ENCODE measurements around the gene PDLIM7.

PDLIM7 gene

DNA sequence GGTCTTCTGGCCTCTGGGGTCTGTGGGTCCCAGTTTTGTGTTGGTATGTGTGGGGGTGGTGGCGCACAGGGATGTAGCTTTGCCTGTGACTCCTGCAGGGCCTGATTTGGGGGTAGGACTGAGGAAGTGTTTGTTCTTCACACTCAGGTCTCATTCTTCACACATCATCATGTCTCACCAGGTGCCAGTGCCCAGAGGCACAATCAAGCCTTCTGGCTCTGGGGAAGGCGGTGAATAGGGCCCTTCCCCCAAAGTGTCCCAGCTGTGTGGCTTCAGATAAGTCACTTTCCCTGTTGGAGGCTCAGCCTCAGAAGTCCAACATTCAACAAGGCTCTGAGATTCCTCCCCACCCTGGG lies 29.1 kb downstream of the PDLIM7 start:
- Histone ChIP-seq H3K27ac (ENCODE audit: low read depth in 2 of 2, low read length in 2 of 2) (no peak overlapping the region), H3K27me3 (ENCODE audit: control insufficient read depth in 2 of 2, insufficient read depth in 2 of 2, low read length in 2 of 2) (peaks cover 0 to 3% of the 10 kb centered on the region in 2 donors), H3K9ac (ENCODE audit: low read depth in 1 of 2, low read length in 2 of 2) (no peak overlapping the region), H3K4me3 (ENCODE audit: low read length in 2 of 2) (no peak overlapping the region), H3K36me3 (ENCODE audit: control insufficient read depth in 2 of 2, insufficient read depth in 2 of 2, low read length in 2 of 2) (peaks cover 0 to 4% of the 10 kb centered on the region in 2 donors), H3K4me1 (ENCODE audit: control insufficient read depth in 2 of 2, insufficient read depth in 2 of 2, low read length in 2 of 2) (peaks cover 8 to 12% of the 10 kb centered on the region in 2 donors), H3K9me3 (ENCODE audit: control insufficient read depth in 2 of 2, low read length in 2 of 2) (no peaks in the 10 kb centered on the region)

DNA sequence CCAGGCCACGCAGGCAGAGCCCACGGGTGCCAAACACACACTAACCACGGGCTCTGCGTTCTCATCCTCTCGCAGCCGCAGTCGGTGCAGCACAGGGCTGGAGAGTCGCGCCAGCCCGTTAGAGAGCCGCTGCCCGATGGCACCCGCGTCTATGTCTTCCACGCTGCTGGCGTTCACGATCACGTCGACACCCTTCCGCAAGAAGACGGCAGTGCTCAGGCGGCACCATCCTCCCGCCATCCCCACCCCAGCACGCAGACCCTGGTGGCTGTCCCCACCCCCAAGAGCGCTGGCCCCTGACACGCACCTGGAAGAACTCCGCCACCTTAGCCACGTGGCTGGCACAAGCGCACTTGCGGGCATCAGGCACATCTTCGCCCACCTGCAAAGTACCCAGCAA lies 30.0 kb downstream of the PDLIM7 start:
- peaks cover 0 to 3% of the 10 kb centered on the region in 2 donors for H3K27me3 ChIP-seq (ENCODE audit: control insufficient read depth in 2 of 2, insufficient read depth in 2 of 2, low read length in 2 of 2)
- peaks cover 0 to 4% of the 10 kb centered on the region in 2 donors for H3K36me3 ChIP-seq (ENCODE audit: control insufficient read depth in 2 of 2, insufficient read depth in 2 of 2, low read length in 2 of 2)
- H3K27ac ChIP-seq (ENCODE audit: low read depth in 2 of 2, low read length in 2 of 2): no peak overlapping the region
- H3K4me1 ChIP-seq (ENCODE audit: control insufficient read depth in 2 of 2, insufficient read depth in 2 of 2, low read length in 2 of 2): peaks cover 5 to 11% of the 10 kb centered on the region in 2 donors
- no peak overlapping the region for H3K4me3 ChIP-seq (ENCODE audit: low read length in 2 of 2)
- no peak overlapping the region for H3K9ac ChIP-seq (ENCODE audit: low read depth in 1 of 2, low read length in 2 of 2)
- no peaks in the 10 kb centered on the region for H3K9me3 ChIP-seq (ENCODE audit: control insufficient read depth in 2 of 2, low read length in 2 of 2)

GRCh38 chr5:177466861-177467260 lies 30.5 kb downstream of the PDLIM7 start:
- peaks cover 0 to 7% of the 10 kb centered on the region in 2 donors for H3K4me1 ChIP-seq (ENCODE audit: control insufficient read depth in 2 of 2, insufficient read depth in 2 of 2, low read length in 2 of 2)
- no peak overlapping the region for H3K27ac ChIP-seq (ENCODE audit: low read depth in 2 of 2, low read length in 2 of 2)
- H3K9me3 ChIP-seq (ENCODE audit: control insufficient read depth in 2 of 2, low read length in 2 of 2): no peaks in the 10 kb centered on the region
- no peak overlapping the region for H3K9ac ChIP-seq (ENCODE audit: low read depth in 1 of 2, low read length in 2 of 2)
- peaks cover 0 to under 1% of the 10 kb centered on the region in 2 donors for H3K27me3 ChIP-seq (ENCODE audit: control insufficient read depth in 2 of 2, insufficient read depth in 2 of 2, low read length in 2 of 2)
- H3K4me3 ChIP-seq (ENCODE audit: low read length in 2 of 2): no peak overlapping the region
- H3K36me3 ChIP-seq (ENCODE audit: control insufficient read depth in 2 of 2, insufficient read depth in 2 of 2, low read length in 2 of 2): peaks cover 0 to 4% of the 10 kb centered on the region in 2 donors

GRCh38 chr5:177465044-177465443 lies 32.4 kb downstream of the PDLIM7 start:
- Histone ChIP-seq H3K27ac (ENCODE audit: low read depth in 2 of 2, low read length in 2 of 2) (no peak overlapping the region), H3K9me3 (ENCODE audit: control insufficient read depth in 2 of 2, low read length in 2 of 2) (no peaks in the 10 kb centered on the region), H3K4me3 (ENCODE audit: low read length in 2 of 2) (no peak overlapping the region), H3K9ac (ENCODE audit: low read depth in 1 of 2, low read length in 2 of 2) (no peak overlapping the region), H3K27me3 (ENCODE audit: control insufficient read depth in 2 of 2, insufficient read depth in 2 of 2, low read length in 2 of 2) (no peaks in the 10 kb centered on the region), H3K4me1 (ENCODE audit: control insufficient read depth in 2 of 2, insufficient read depth in 2 of 2, low read length in 2 of 2) (no peaks in the 10 kb centered on the region), H3K36me3 (ENCODE audit: control insufficient read depth in 2 of 2, insufficient read depth in 2 of 2, low read length in 2 of 2) (peaks cover 0 to 4% of the 10 kb centered on the region in 2 donors)

GRCh38 chr5:177462021-177462670 lies 35.3 kb downstream of the PDLIM7 start:
- Histone ChIP-seq H3K36me3 (ENCODE audit: control insufficient read depth in 2 of 2, insufficient read depth in 2 of 2, low read length in 2 of 2) (peaks cover 0 to 4% of the 10 kb centered on the region in 2 donors), H3K9me3 (ENCODE audit: control insufficient read depth in 2 of 2, low read length in 2 of 2) (no peaks in the 10 kb centered on the region), H3K27me3 (ENCODE audit: control insufficient read depth in 2 of 2, insufficient read depth in 2 of 2, low read length in 2 of 2) (no peaks in the 10 kb centered on the region), H3K27ac (ENCODE audit: low read depth in 2 of 2, low read length in 2 of 2) (no peak overlapping the region), H3K4me3 (ENCODE audit: low read length in 2 of 2) (no peak overlapping the region), H3K4me1 (ENCODE audit: control insufficient read depth in 2 of 2, insufficient read depth in 2 of 2, low read length in 2 of 2) (no peaks in the 10 kb centered on the region), H3K9ac (ENCODE audit: low read depth in 1 of 2, low read length in 2 of 2) (no peak overlapping the region)

- Histone ChIP-seq H3K9me3 (ENCODE audit: control insufficient read depth in 2 of 2, low read length in 2 of 2) (no peaks in the 10 kb centered on the region), H3K9ac (ENCODE audit: low read depth in 1 of 2, low read length in 2 of 2) (no peak overlapping the region), H3K4me1 (ENCODE audit: control insufficient read depth in 2 of 2, insufficient read depth in 2 of 2, low read length in 2 of 2) (peaks cover 11 to 12% of the 10 kb centered on the region in 2 donors), H3K27me3 (ENCODE audit: control insufficient read depth in 2 of 2, insufficient read depth in 2 of 2, low read length in 2 of 2) (no peaks in the 10 kb centered on the region), H3K36me3 (ENCODE audit: control insufficient read depth in 2 of 2, insufficient read depth in 2 of 2, low read length in 2 of 2) (no peaks in the 10 kb centered on the region), H3K27ac (ENCODE audit: low read depth in 2 of 2, low read length in 2 of 2) (no peak overlapping the region), H3K4me3 (ENCODE audit: low read length in 2 of 2) (no peak overlapping the region)
Observed at GRCh38 chr5:177459819-177460628, 37.4 kb downstream of the PDLIM7 start.

DNA sequence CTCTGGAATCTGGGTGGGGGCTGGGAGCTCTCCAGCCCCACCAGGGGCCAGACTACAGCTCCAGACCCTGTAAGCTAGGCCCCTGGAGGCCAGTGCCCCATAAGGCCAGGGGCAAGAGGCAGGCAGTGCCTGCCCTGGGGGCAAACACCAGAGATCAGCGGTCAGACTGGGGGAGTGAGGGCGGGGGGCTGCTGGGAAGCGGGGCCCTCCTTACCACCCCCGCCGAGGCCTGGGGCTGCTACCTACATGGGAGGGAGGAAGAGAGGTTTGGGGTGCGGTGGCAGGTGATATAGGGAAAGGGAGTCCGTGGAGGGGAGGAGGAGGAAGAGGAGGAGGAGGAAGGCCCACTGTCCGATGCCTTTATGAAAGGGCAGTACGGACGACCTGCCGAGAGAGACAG lies 38.0 kb downstream of the PDLIM7 start:
- Histone ChIP-seq H3K27ac (ENCODE audit: low read depth in 2 of 2, low read length in 2 of 2) (no peak overlapping the region), H3K4me1 (ENCODE audit: control insufficient read depth in 2 of 2, insufficient read depth in 2 of 2, low read length in 2 of 2) (peaks cover 12 to 14% of the 10 kb centered on the region in 2 donors), H3K27me3 (ENCODE audit: control insufficient read depth in 2 of 2, insufficient read depth in 2 of 2, low read length in 2 of 2) (no peaks in the 10 kb centered on the region), H3K36me3 (ENCODE audit: control insufficient read depth in 2 of 2, insufficient read depth in 2 of 2, low read length in 2 of 2) (no peaks in the 10 kb centered on the region), H3K9me3 (ENCODE audit: control insufficient read depth in 2 of 2, low read length in 2 of 2) (no peaks in the 10 kb centered on the region), H3K4me3 (ENCODE audit: low read length in 2 of 2) (no peak overlapping the region), H3K9ac (ENCODE audit: low read depth in 1 of 2, low read length in 2 of 2) (no peak overlapping the region)

GRCh38 chr5:177458912-177459350 lies 38.5 kb downstream of the PDLIM7 start:
- Histone ChIP-seq H3K27me3 (ENCODE audit: control insufficient read depth in 2 of 2, insufficient read depth in 2 of 2, low read length in 2 of 2) (no peaks in the 10 kb centered on the region), H3K4me3 (ENCODE audit: low read length in 2 of 2) (no peak overlapping the region), H3K4me1 (ENCODE audit: control insufficient read depth in 2 of 2, insufficient read depth in 2 of 2, low read length in 2 of 2) (peaks cover 16 to 18% of the 10 kb centered on the region in 2 donors), H3K9ac (ENCODE audit: low read depth in 1 of 2, low read length in 2 of 2) (no peak overlapping the region), H3K27ac (ENCODE audit: low read depth in 2 of 2, low read length in 2 of 2) (no peak overlapping the region), H3K9me3 (ENCODE audit: control insufficient read depth in 2 of 2, low read length in 2 of 2) (no peaks in the 10 kb centered on the region), H3K36me3 (ENCODE audit: control insufficient read depth in 2 of 2, insufficient read depth in 2 of 2, low read length in 2 of 2) (no peaks in the 10 kb centered on the region)

GRCh38 chr5:177457852-177458681 lies 39.3 kb downstream of the PDLIM7 start:
- Histone ChIP-seq H3K4me1 (ENCODE audit: control insufficient read depth in 2 of 2, insufficient read depth in 2 of 2, low read length in 2 of 2) (peaks cover 19 to 23% of the 10 kb centered on the region in 2 donors), H3K27ac (ENCODE audit: low read depth in 2 of 2, low read length in 2 of 2) (no peak overlapping the region)

More at GRCh38 chr5:177457852-177458681, 39.3 kb downstream of the PDLIM7 start:
- no peaks in the 10 kb centered on the region for H3K9me3 ChIP-seq (ENCODE audit: control insufficient read depth in 2 of 2, low read length in 2 of 2)
- H3K36me3 ChIP-seq (ENCODE audit: control insufficient read depth in 2 of 2, insufficient read depth in 2 of 2, low read length in 2 of 2): no peaks in the 10 kb centered on the region
- no peak overlapping the region for H3K4me3 ChIP-seq (ENCODE audit: low read length in 2 of 2)
- no peak overlapping the region for H3K9ac ChIP-seq (ENCODE audit: low read depth in 1 of 2, low read length in 2 of 2)
- no peaks in the 10 kb centered on the region for H3K27me3 ChIP-seq (ENCODE audit: control insufficient read depth in 2 of 2, insufficient read depth in 2 of 2, low read length in 2 of 2)
